Bronchial epithelial cell (primary cell): ENCODE data around the gene BSG. TPM values are rescaled to one million over a fixed set of nuclear protein-coding genes. Genes with fewer than 3 reads are reported as not detected.
A peak's percentile ranks its signal among the peaks of the same experiment; 100 is the strongest.

Source experiments
- DNase-seq: peaks from one replicate; pipeline ENCODE4 v3.0.0-alpha.2; 2010; ENCODE audit warnings: low read depth
- FAIRE-seq: peaks from 2 replicates; lab custom pipeline; 2011; peaks lifted over from hg19 to GRCh38; lab: Jason Lieb, UNC
- H3K27me3 ChIP-seq: 2 replicates; pipeline ENCODE4 v1.5.1; 2011; ENCODE audit warnings: low read length; ENCODE audit not compliant: control insufficient read depth, insufficient read depth
- H3K36me3 ChIP-seq: 2 replicates; pipeline ENCODE4 v1.5.1; 2011; ENCODE audit warnings: low read length; ENCODE audit not compliant: control insufficient read depth, insufficient read depth
- H3K4me3 ChIP-seq: 2 replicates; pipeline ENCODE4 v1.5.1; 2011; ENCODE audit warnings: mild to moderate bottlenecking, low read depth, low read length, control low read depth
- CTCF ChIP-seq: IDR thresholded peaks from 2 replicates; pipeline ENCODE4 v1.5.1; 2011; ENCODE audit warnings: mild to moderate bottlenecking, moderate library complexity, low read length, control low read depth, inconsistent platforms; ENCODE audit not compliant: insufficient read depth, severe bottlenecking
- total RNA-seq: library from RNA; depleted of rRNA; stranded (reverse); fragments of >200 nt; gene quantifications from 2 replicates; pipeline ENCODE4 v1.2.1, GENCODE V29; 2014

The BSG gene
- 349 and 369 TPM in 2 replicates for total RNA-seq

- DNase-seq (peak; percentile 90), FAIRE-seq (no peak)
- no peak for TF ChIP-seq CTCF
- H3K27me3 ChIP-seq: no peaks in the 10 kb centered on the region
- peak within 1 kb of the TSS; percentile 90 for H3K4me3 ChIP-seq
- peaks cover 5% of the 10 kb centered on the region for H3K36me3 ChIP-seq
Measured at GRCh38 chr19:572140-572742, at the start of gene BSG. BSG (plus strand) TSS chr19:572596; CDS start chr19:572635, 39 bp downstream.

GRCh38 chr19:522726-523125, 49.7 kb upstream of the BSG start:
- no peak overlapping the region for H3K4me3 ChIP-seq
- DNase-seq: no peak
- FAIRE-seq: no peak
- no peak for TF ChIP-seq CTCF
- peaks cover 2% of the 10 kb centered on the region for H3K27me3 ChIP-seq
- no peaks in the 10 kb centered on the region for H3K36me3 ChIP-seq

GRCh38 chr19:524062-524674, 48.2 kb upstream of the BSG start:
- TF ChIP-seq CTCF: no peak
- Histone ChIP-seq H3K36me3 (no peaks in the 10 kb centered on the region), H3K27me3 (peaks cover 2% of the 10 kb centered on the region), H3K4me3 (no peak overlapping the region)
- DNase-seq (no peak), FAIRE-seq (no peak)

- DNase-seq (no peak), FAIRE-seq (no peak)
- Histone ChIP-seq H3K36me3 (no peaks in the 10 kb centered on the region), H3K4me3 (no peak overlapping the region), H3K27me3 (peaks cover 2% of the 10 kb centered on the region)
- no peak for TF ChIP-seq CTCF
Measured at GRCh38 chr19:525029-525428, 47.4 kb upstream of the BSG start.

GRCh38 chr19:525857-526419, 46.5 kb upstream of the BSG start:
- no peak overlapping the region for H3K4me3 ChIP-seq
- TF ChIP-seq CTCF: no peak
- no peak for FAIRE-seq

More at GRCh38 chr19:525857-526419, 46.5 kb upstream of the BSG start:
- no peak for DNase-seq
- Histone ChIP-seq H3K36me3 (no peaks in the 10 kb centered on the region), H3K27me3 (peaks cover 2% of the 10 kb centered on the region)
